GM19193 (cell line): ENCODE data around the gene MYBBP1A.

Experiments
- POLR2A ChIP-seq: IDR thresholded peaks from 4 replicates; pipeline ENCODE4 v1.6.1; 2011; ENCODE audit not compliant: insufficient read depth, insufficient read length; ENCODE audit errors: extremely low read depth

MYBBP1A gene

GRCh38 chr17:4549781-4550533 is 5.2 kb downstream of the MYBBP1A start:
- no peak for TF ChIP-seq POLR2A

- no peak for TF ChIP-seq POLR2A
Measured at GRCh38 chr17:4548721-4549531, 6.3 kb downstream of the MYBBP1A start.

GRCh38 chr17:4548061-4548461 is 7.1 kb downstream of the MYBBP1A start:
- no peak for TF ChIP-seq POLR2A

- no peak for TF ChIP-seq POLR2A
Measured at GRCh38 chr17:4547118-4547906, 7.9 kb downstream of the MYBBP1A start.

- no peak for TF ChIP-seq POLR2A
Measured at GRCh38 chr17:4545217-4545951, 9.8 kb downstream of the MYBBP1A start.

- TF ChIP-seq POLR2A, result no peak
Measured at GRCh38 chr17:4544951-4545216, 10.3 kb downstream of the MYBBP1A start.

- no peak for TF ChIP-seq POLR2A
Measured at GRCh38 chr17:4544135-4544950, 10.8 kb downstream of the MYBBP1A start.

DNA sequence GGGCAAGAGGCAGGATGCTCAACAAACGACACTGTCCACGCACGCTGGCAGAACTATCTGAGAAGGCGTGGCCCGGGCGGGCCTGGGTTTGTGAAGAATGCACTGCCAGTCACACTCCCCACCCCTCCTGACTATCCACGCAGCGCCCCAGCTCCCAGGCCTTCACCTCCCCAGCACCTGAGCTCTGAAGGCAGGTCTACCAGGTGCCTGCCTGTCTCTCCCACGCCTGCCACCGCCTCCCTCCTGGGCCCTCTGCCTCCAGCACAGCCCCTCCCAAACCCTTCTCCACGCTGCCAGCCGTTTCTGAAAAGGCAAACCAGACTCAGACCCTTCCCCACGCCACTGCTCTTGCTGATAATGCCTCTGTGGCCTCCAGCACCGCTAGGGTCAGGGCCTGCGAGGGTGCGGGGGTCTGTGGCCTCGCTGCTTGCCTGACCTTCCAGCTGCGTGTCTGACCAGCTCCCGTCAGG is 11.6 kb downstream of the MYBBP1A start:
- no peak for TF ChIP-seq POLR2A

GRCh38 chr17:4542726-4543191 is 12.4 kb downstream of the MYBBP1A start:
- TF ChIP-seq POLR2A, result no peak

DNA sequence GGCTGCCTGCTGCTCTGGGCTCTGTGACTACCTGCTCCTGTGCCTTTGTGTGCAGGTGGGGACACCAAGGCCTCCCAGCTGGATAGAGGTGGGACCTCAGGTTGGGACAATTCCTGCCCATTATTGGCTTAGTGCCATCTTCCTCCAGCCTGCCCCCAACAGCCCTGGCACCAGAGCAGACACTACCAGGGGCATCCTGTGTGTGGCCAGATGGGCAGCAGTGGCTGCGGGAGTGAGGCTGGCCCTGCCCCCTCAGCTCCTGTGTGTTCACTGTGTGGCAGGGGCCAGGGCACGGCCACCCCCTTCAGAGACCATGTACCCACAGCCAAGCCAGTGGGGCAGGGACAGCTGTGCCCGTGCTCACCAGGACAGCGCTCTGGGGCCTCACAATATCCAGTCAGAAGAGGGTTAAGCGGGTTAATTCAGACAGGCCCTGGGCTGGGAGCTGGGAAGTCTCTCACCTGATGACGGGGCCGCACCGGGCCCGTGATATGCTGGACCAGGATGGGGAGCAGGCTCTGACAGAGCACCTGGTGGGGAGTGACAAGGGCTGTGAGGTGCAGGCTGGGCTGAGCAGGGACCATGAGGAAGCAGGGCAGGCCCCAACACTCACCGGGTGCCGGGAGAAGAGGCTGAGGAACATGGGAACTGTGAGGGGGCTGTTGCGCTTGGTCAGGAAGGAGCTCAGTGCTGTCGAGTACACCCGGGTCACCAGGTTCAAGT is 13.0 kb downstream of the MYBBP1A start:
- TF ChIP-seq POLR2A, result no peak

DNA sequence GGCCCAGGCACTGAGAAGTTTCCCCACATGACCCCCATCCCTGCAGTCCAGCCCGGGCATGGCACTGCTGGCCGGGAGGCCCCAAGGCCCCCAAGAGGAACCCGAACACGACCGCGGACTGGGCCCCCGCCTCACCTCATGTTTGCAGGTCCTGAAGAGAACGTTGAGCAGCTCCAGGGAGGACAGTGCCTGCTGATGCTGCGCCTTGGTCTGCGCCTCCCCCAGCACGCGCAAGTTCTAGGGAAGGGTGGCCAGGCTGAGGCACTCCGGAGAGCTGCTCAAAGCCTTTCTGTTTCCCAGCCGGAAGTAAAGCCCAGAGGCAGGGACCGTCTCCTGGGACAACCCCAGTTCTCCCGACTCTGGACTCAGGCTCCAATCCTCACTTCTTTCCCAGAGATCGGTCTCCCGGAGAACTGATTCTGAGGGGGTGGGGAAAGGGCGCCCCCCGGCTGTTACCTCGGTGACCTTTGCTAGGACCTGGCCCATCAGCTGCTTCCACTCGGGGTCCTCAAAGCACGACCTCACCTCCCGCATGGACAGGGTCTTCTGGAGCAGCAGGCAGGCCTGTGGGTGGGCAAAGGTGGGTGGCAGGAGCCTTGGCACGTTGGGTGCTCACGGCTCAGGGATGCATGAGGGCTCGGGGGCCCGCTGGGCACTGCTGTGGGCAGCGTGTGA is 13.7 kb downstream of the MYBBP1A start:
- TF ChIP-seq POLR2A, result no peak

- no peak for TF ChIP-seq POLR2A
Measured at GRCh38 chr17:4540687-4541327, 14.4 kb downstream of the MYBBP1A start.

- TF ChIP-seq POLR2A, result no peak
Measured at GRCh38 chr17:4540224-4540651, 14.9 kb downstream of the MYBBP1A start.
